NCI-H2227 treated with DMSO at 0.1 percent for 48 hours (cell line): ENCODE measurements around the gene EYS.
"Not testable (repeated sequence)": the region's sequence is repeated elsewhere in the genome, so short reads cannot be mapped to it uniquely, and the experiment has no call there.

Experiments used
- DNase-seq: peaks from one replicate; lab custom pipeline; 2025; lab: John Stamatoyannopoulos, UW

The EYS gene

DNA sequence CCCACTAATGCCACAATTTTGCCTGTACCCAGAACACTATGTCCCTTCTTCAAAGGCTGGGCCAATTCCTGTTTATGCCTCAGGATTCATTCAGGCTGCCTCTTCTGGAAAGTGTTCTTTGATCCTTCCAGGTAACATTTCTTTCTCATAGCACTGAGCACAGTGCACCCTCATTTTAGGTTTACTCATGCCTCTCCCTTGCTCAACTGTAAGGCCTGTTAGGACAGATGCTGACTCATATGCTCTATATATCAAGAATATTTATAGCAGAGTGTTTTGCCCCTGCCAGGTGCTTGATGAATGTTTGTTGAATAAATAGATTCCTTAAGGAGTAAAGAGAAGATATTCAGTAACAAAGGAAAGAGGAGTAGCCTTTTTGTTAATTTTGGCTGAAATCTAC lies 1807.5 kb downstream of the EYS start:
- no peak for DNase-seq

GRCh38 chr6:63897952-63898351 lies 1809.1 kb downstream of the EYS start:
- DNase-seq: no peak

DNA sequence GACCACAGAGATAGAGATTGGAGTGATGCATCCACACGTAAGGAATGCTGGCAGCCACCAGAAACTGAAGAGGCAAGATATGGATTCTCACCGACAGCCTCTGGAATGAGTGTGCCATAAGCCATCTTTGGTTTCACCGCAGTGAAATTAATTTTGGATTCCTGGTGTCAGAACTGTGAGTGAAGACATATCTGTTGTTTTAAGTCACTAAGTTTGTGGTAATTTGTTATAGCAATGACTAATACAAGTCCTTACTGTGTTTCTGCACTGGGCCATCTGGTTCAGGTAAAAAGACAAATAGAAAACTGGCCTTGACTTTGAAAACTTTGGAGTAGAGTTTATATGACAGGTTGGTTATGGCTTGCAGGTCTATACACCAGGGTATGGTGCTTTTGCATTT lies 1809.6 kb downstream of the EYS start:
- no peak for DNase-seq

DNA sequence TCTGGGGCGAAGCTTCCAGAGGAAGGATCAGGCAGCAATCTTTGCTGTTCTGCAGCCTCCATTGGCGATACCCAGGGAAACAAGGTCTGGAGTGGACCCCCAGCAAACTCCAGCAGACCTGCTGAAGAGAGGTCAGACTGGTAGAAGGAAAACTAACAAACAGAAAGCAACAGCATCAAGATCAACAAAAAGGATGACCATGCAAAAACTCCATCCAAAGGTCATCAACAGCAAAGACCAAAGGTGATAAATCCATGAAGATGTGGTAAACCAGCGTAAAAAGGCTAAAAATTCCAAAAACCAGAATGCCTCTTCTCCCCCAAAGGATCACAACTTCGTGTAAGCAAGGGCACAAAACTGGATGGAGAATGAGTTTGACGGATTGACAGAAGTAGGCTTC lies 1818.6 kb downstream of the EYS start:
- DNase-seq: no peak

DNA sequence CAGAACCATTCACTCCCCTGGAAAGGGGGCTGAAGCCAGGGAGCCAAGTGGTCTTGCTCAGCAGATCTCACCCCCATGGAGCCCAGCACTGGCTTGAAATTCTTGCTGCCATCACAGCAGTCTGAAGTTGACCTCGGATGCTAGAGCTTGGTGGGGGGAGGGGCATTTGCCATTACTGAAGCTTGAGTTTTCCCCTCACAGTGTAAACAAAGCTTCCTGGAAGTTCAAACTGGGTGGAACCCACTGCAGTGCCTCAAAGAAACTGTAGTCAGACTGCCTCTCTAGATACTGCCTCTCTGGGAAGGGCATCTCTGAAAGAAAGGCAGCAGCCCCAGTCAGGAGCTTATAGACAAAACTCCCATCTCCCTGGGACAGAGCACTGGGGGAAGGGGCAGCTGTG lies 1819.2 kb downstream of the EYS start:
- DNase-seq: not testable (repeated sequence)

DNA sequence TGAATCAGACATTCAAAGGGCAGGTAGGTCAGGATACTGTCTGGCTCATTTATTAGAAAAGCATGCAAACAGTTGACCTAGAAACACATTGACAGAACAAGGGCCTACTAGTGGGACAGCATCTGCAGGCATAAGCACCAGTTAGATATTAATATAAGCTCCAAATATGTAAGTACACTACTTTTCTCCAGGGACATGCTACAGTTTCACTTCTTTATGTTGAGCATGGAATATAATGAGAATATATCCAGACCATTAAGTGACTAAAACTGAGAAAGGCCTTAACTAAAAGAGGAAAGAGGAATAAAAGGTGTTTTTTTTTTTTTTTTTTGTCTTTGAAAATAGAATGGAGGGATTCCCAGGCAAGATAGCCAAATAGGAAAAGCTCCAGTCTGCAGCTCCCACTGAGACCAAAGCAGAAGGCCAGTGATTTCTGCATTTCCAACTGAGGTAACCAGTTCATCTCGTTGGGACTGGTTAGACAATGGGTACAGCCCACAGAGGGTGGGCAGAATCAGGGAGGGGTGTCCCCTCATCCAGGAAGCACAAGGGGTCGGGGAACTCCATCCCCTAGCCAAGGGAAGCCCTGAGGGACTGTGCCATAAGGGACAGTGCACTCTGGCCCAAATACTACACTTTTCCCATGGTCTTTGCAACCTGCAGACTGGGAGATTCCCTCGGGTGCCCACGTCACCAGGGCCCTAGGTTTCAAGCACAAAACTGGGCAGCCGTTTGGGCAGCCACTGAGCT lies 1819.8 kb downstream of the EYS start:
- DNase-seq: no peak

- no peak for DNase-seq
Measured at GRCh38 chr6:63886341-63886740, 1820.7 kb downstream of the EYS start.

GRCh38 chr6:63883597-63883996 lies 1823.4 kb downstream of the EYS start:
- no peak for DNase-seq

GRCh38 chr6:63882208-63882607 lies 1824.8 kb downstream of the EYS start:
- no peak for DNase-seq

GRCh38 chr6:63881791-63882190 lies 1825.2 kb downstream of the EYS start:
- DNase-seq: no peak

GRCh38 chr6:63872233-63872632 lies 1834.8 kb downstream of the EYS start:
- DNase-seq: no peak

DNA sequence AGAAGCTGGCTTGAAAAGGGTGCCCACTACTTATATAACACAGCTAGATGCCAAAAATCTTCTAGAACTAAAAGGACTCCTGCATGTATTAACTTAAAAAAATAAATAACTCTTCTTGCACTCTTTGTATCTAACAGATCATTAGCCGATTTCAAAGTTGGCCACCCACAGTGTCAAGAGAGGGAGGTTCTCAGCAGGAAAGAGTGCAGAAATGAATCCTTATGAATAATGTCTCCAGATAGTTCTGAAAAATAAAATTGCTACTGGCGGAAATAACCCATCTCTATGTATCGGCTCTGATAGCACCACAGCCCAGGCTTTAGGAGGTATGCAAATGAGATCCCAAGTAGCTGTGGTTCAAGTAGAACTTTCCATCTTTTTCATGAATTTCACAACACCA lies 1838.7 kb downstream of the EYS start:
- no peak for DNase-seq

DNA sequence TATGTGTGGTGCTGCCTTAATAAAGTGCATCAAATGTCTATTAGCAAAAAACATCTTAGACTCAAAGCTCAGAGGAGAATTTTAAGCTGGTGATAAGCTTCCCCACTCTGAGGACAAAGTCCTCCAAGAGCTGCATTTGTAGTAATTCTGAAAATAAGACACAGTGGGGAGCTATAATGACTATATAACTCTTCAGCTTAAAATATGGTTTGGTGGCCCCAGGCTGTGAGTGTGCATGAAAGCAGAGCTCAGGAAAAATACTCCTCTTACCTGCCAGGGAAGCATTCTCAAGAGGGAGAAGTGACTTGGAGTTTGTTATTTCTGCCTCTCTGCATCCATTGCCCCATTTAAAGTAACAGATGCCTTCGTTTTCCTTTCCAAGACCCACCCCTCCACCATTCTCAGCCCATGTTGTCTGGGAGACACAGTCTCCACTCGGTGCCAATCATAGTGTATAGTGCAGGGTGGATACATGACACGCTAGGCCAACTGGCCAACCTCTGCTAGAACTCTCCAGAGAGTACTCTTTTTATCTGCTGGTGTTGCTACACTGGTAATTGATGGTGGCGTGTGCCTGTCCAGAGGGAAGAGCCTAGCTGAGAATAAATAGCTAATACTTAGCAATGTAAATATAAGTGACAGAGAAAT lies 1842.2 kb downstream of the EYS start:
- peak; percentile 47 for DNase-seq

- DNase-seq: no peak
Measured at GRCh38 chr6:63864061-63864460, 1843.0 kb downstream of the EYS start.

DNA sequence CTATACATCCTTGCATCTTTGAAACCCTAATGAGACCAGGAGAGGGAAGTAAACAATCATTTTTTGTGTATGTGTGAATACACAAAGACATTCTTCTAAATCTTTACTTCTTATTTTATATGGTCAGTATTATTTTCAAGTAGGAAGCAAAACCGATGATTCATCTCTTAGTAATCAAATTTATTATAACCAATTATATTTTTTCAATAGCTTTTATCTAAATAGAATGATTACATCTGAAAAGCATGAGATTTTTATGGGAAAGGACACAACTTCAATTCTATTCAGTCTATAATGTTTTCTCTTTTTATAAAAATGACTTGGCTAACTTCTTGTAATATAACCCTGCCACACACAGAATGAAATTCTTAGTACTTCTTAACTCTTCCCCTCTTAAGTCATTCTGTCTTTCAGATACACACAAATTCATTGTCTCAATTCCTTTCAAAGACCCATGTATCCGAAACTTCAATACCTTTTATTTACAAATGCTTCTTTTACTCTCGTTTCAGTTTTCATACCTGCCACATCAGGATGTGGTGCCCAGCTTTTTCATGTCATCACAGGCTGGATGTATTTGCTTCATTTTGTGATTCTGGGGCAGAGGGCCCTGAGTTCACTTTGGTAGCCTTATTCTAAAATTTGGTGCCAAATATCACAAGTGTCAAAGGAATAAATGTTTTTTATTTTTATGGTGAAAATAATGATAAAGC lies 1844.4 kb downstream of the EYS start:
- DNase-seq: no peak

- DNase-seq: no peak
Measured at GRCh38 chr6:63859528-63859927, 1847.5 kb downstream of the EYS start.

DNA sequence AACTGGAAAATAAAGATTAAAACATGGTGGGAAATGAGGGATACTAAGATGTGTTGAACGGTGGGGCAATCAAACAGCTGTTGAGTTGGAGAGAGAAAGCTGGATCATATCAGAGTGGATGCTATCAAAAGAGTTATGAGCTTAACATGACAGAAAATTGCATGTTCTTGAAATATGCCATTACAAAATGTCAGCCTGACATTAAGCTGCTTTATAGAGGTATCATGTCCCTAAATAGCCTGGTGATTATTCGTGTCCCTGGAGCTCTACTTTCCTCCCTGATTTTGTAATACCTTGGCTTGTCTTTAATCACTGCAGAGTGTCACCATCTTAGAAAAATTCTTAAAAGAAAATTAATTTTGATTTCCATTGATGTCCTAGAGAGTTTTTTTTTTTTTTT lies 1848.3 kb downstream of the EYS start:
- DNase-seq: peak; percentile 6

DNA sequence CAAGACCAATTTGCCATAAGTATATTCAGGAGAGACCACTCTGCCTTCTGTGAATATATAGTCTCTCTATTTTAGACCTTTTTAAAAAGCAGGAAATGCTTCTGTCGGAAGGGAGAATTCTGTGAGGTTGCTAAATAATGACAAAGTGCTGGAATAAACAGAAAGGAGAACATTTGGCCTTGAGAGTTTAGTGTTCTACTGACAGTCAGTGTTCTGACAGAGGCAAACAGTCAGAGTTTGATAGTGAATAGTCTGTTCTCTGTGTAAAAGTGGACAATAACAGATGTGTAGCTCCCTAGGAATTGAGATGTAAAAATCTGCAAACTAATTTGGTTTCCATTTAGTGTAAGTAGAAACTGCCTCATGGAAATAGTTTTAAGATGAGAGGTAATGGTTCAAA lies 1850.8 kb downstream of the EYS start:
- no peak for DNase-seq

- DNase-seq: no peak
Measured at GRCh38 chr6:63844287-63844686, 1862.7 kb downstream of the EYS start.

DNA sequence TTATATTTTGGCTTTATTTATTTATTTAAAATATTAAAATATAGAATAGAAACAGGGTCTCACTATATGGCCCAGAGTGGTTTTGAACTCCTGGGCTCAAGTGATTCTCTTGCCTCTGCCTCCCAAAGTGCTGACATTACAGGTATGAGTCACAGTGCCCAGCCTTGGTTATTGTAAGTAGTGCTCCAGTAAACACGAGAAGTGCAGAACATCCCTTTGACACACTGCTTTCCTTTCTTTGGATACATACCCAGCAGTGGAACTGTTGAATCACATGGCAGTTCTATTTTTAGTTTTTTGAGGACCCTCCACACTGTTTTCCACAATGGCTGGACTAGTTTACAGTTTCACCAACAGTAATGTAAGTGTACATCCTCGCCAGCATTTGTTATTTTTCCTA lies 1867.5 kb downstream of the EYS start:
- DNase-seq: no peak

- DNase-seq: not testable (repeated sequence)
Measured at GRCh38 chr6:63828678-63829077, 1878.3 kb downstream of the EYS start.

GRCh38 chr6:63824722-63825121 lies 1882.3 kb downstream of the EYS start:
- no peak for DNase-seq

DNA sequence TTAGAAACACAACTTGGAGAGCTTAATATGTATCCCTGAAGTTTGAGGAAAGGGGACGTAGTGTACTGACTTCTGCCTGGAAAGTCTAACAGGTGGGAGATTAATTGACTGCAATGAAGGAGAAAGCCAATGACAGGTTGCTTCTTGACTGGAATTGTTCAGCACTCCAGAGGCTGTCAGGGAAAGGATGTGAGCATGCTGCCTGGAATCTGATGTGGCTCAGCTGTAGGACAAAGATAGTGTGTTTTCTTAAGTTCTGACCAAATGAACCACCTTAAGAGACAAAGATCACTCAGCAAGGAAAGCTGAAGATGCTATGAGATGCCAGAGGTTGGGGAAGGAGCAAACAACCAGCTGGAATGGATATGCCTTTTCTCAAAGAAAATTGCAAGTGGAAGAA lies 1885.6 kb downstream of the EYS start:
- no peak for DNase-seq
